ENCODE results near the gene TAB3.
"Not testable (repeated sequence)": the region's sequence is repeated elsewhere in the genome, so short reads cannot be mapped to it uniquely, and the experiment has no call there.

Gene TAB3

GRCh38 chrX:30812326-30812725 is 76.7 kb downstream of the TAB3 start:
- no peak for DNase-seq

- no peak for DNase-seq
Measured at GRCh38 chrX:30806187-30806728, 82.8 kb downstream of the TAB3 start.

GRCh38 chrX:30804462-30804861 is 84.6 kb downstream of the TAB3 start:
- DNase-seq, result no peak

GRCh38 chrX:30800901-30801300 is 88.2 kb downstream of the TAB3 start:
- DNase-seq, result no peak

- DNase-seq, result no peak
Measured at GRCh38 chrX:30799327-30799726, 89.7 kb downstream of the TAB3 start.

GRCh38 chrX:30798810-30799209 is 90.2 kb downstream of the TAB3 start:
- no peak for DNase-seq

GRCh38 chrX:30797301-30797700 is 91.8 kb downstream of the TAB3 start:
- DNase-seq, result not testable (repeated sequence)

GRCh38 chrX:30795981-30796958 is 92.8 kb downstream of the TAB3 start:
- no peak for DNase-seq

- no peak for DNase-seq
Measured at GRCh38 chrX:30794497-30794896, 94.6 kb downstream of the TAB3 start.

- DNase-seq, result no peak
Measured at GRCh38 chrX:30793767-30794103, 95.3 kb downstream of the TAB3 start.

- DNase-seq, result no peak
Measured at GRCh38 chrX:30793075-30793766, 95.8 kb downstream of the TAB3 start.

- no peak for DNase-seq
Measured at GRCh38 chrX:30791296-30792278, 97.5 kb downstream of the TAB3 start.

GRCh38 chrX:30787012-30787411 is 102.0 kb downstream of the TAB3 start:
- DNase-seq, result no peak

- DNase-seq, result no peak
Measured at GRCh38 chrX:30786374-30786773, 102.7 kb downstream of the TAB3 start.

- no peak for DNase-seq
Measured at GRCh38 chrX:30781711-30782444, 107.2 kb downstream of the TAB3 start.

GRCh38 chrX:30779453-30780030 is 109.5 kb downstream of the TAB3 start:
- DNase-seq, result no peak

GRCh38 chrX:30777575-30777974 is 111.5 kb downstream of the TAB3 start:
- DNase-seq, result no peak

All from activated T-cell treated with anti-CD3 and anti-CD28 coated beads, Interleukin-2, amount 50 U/mL, for 1 hour (primary cell).